ENCODE measurements around the gene GREB1L.

Gene GREB1L

GRCh38 chr18:21262979-21263378, 20.9 kb downstream of the GREB1L start:
- no peak overlapping the region for H3K4me3 ChIP-seq (ENCODE audit: low read depth, low read length)
- TF ChIP-seq, protein P1, sequence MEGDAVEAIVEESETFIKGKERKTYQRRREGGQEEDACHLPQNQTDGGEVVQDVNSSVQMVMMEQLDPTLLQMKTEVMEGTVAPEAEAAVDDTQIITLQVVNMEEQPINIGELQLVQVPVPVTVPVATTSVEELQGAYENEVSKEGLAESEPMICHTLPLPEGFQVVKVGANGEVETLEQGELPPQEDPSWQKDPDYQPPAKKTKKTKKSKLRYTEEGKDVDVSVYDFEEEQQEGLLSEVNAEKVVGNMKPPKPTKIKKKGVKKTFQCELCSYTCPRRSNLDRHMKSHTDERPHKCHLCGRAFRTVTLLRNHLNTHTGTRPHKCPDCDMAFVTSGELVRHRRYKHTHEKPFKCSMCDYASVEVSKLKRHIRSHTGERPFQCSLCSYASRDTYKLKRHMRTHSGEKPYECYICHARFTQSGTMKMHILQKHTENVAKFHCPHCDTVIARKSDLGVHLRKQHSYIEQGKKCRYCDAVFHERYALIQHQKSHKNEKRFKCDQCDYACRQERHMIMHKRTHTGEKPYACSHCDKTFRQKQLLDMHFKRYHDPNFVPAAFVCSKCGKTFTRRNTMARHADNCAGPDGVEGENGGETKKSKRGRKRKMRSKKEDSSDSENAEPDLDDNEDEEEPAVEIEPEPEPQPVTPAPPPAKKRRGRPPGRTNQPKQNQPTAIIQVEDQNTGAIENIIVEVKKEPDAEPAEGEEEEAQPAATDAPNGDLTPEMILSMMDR (IDR thresholded peaks at IDR 0.05; ENCODE audit: low read depth, low read length), result no peak

- no peak overlapping the region for H3K4me3 ChIP-seq (ENCODE audit: low read depth, low read length)
- TF ChIP-seq, protein P1 (IDR thresholded peaks at IDR 0.05; ENCODE audit: low read depth, low read length), result no peak
Observed at GRCh38 chr18:21264651-21265050, 22.6 kb downstream of the GREB1L start.

GRCh38 chr18:21265971-21266673, 24.1 kb downstream of the GREB1L start:
- H3K4me3 ChIP-seq (ENCODE audit: low read depth, low read length), result no peak overlapping the region
- TF ChIP-seq, protein P1 (IDR thresholded peaks at IDR 0.05; ENCODE audit: low read depth, low read length), result no peak

DNA sequence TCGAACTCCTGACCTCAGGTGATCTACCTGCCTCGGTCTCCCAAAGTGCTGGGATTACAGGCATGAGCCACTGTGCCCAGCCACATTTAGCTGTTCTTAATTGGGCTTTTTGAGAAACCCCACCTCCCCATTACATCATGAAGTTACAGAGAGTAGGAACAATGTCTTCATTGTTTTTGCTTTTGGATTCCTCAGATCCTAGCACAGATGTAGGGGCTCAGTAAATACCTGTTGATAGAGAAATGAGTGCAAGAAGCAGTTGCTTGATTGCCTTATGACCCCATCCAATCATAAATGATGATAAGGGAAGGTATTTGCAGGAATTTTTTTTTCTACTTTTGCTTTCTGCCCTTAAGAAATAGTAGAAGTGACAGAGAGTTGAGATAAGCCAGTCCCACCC, 25.4 kb downstream of the GREB1L start:
- no peak overlapping the region for H3K4me3 ChIP-seq (ENCODE audit: low read depth, low read length)
- TF ChIP-seq, protein P1 (IDR thresholded peaks at IDR 0.05; ENCODE audit: low read depth, low read length), result no peak

DNA sequence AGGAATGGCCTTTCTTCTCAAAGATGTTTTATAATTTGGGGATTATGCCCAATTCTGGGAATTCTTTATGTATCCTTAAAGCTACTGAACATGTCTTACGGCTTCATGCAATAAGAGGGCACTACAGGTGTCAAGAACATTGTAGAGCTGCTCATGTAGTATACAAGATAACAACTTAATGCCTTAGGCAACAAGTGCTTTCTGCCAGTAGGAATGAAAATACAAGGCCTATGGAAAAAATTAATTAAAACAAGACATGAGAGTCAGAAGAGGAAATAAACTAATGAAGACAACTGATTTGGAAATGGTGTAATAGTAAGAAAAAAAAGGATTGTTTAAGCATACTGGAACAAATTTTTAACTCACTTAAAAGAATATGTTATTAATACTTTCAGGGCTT, 27.3 kb downstream of the GREB1L start:
- H3K4me3 ChIP-seq (ENCODE audit: low read depth, low read length), result no peak overlapping the region
- TF ChIP-seq, protein P1 (IDR thresholded peaks at IDR 0.05; ENCODE audit: low read depth, low read length), result no peak

DNA sequence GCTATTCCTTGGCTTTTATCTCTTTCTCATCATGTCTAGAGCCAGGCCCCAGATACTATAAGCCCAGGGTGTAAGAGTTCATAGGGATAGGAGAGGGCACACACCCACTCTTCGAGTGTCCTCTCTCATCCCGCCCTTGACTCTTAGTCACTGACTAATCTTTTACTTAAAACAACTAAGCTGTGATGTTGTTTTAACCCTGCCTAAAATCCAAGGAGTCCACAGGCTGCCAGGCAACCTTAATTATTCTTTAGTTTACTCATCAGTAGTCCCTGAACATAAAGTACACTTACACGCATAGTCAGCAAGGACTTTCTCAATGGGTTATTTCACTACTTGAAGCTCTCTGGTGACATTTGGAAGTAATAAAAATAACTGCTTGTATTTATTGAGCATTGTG, 28.4 kb downstream of the GREB1L start:
- H3K4me3 ChIP-seq (ENCODE audit: low read depth, low read length), result no peak overlapping the region
- TF ChIP-seq, protein P1 (IDR thresholded peaks at IDR 0.05; ENCODE audit: low read depth, low read length), result no peak

- TF ChIP-seq, protein P1 (IDR thresholded peaks at IDR 0.05; ENCODE audit: low read depth, low read length), result no peak
- no peak overlapping the region for H3K4me3 ChIP-seq (ENCODE audit: low read depth, low read length)
Observed at GRCh38 chr18:21272016-21272579, 30.1 kb downstream of the GREB1L start.
